PFSK-1 (cell line): ENCODE measurements around the gene TBC1D16.
A peak's percentile ranks its signal among the peaks of the same experiment; 100 is the strongest.

Experiments used
- FOXP2 ChIP-seq: optimal IDR thresholded peaks from 2 replicates; pipeline ENCODE3; 2011; ENCODE audit warnings: borderline replicate concordance, control low read depth, inconsistent platforms; ENCODE audit not compliant: insufficient read depth; ENCODE audit errors: extremely low read length, extremely low read depth
- POLR2AphosphoS5 ChIP-seq: IDR thresholded peaks from 2 replicates; pipeline ENCODE4 v1.6.1; 2012; ENCODE audit warnings: low read depth, mild to moderate bottlenecking, control low read depth, low read length, moderate library complexity
- SIN3A ChIP-seq: IDR thresholded peaks from 2 replicates; pipeline ENCODE4 v1.6.1; 2012; ENCODE audit warnings: mild to moderate bottlenecking, low read length, moderate library complexity, borderline replicate concordance; ENCODE audit not compliant: insufficient read depth
- TAF1 ChIP-seq: IDR thresholded peaks from 2 replicates; pipeline ENCODE4 v1.6.1; 2012; ENCODE audit warnings: low read length, control low read depth, borderline replicate concordance; ENCODE audit not compliant: insufficient read depth
- TF ChIP-seq, protein P1 (sequence below), 2 experiments: IDR thresholded peaks; 2 replicates each; pipeline versions ENCODE4 v1.6.1 to v1.8.0; 2011 to 2012; ENCODE audit warnings: low read depth in 2 of 2, low read length in 2 of 2, control low read depth in 1 of 2, inconsistent platforms in 1 of 2, mild to moderate bottlenecking in 1 of 2, moderate library complexity in 1 of 2; ENCODE audit not compliant: insufficient read depth in 1 of 2

Gene TBC1D16

DNA sequence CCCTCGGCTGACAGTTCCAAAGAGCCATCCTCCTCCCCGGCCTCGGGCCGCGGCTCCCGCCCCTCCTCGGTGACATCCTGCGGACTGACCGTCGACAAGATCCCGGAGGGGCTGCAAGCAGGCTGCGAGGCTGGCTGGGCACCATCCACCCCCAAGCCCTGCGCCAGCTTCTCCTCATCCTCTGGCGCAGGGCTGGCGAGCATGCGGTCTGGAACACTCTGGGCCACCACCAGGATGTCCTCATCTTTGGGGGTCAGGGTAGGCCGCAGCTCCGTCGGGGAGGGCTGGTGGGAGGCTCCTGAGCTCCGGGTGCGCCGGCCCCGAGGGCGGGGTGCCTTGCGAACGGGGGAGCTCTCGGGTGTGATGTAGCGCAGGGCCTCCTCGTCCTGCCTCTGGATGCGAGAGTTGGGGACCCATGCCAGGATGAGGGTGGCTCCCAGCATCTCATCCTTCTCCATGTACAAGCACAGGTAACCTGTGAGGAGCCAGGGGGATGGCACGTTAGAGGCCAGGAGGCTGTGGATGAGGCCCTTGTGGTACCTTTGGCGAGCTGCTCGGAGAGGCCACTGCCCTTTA lies 25.3 kb downstream of the TBC1D16 start:
- TF ChIP-seq TAF1 (no peak), FOXP2 (no peak), POLR2AphosphoS5 (no peak), SIN3A (no peak)
- TF ChIP-seq, protein P1, sequence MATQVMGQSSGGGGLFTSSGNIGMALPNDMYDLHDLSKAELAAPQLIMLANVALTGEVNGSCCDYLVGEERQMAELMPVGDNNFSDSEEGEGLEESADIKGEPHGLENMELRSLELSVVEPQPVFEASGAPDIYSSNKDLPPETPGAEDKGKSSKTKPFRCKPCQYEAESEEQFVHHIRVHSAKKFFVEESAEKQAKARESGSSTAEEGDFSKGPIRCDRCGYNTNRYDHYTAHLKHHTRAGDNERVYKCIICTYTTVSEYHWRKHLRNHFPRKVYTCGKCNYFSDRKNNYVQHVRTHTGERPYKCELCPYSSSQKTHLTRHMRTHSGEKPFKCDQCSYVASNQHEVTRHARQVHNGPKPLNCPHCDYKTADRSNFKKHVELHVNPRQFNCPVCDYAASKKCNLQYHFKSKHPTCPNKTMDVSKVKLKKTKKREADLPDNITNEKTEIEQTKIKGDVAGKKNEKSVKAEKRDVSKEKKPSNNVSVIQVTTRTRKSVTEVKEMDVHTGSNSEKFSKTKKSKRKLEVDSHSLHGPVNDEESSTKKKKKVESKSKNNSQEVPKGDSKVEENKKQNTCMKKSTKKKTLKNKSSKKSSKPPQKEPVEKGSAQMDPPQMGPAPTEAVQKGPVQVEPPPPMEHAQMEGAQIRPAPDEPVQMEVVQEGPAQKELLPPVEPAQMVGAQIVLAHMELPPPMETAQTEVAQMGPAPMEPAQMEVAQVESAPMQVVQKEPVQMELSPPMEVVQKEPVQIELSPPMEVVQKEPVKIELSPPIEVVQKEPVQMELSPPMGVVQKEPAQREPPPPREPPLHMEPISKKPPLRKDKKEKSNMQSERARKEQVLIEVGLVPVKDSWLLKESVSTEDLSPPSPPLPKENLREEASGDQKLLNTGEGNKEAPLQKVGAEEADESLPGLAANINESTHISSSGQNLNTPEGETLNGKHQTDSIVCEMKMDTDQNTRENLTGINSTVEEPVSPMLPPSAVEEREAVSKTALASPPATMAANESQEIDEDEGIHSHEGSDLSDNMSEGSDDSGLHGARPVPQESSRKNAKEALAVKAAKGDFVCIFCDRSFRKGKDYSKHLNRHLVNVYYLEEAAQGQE (IDR thresholded peaks at IDR 0.05; ENCODE audit: insufficient read depth in 1 of 2, low read depth in 2 of 2, low read length in 2 of 2): no peak

DNA sequence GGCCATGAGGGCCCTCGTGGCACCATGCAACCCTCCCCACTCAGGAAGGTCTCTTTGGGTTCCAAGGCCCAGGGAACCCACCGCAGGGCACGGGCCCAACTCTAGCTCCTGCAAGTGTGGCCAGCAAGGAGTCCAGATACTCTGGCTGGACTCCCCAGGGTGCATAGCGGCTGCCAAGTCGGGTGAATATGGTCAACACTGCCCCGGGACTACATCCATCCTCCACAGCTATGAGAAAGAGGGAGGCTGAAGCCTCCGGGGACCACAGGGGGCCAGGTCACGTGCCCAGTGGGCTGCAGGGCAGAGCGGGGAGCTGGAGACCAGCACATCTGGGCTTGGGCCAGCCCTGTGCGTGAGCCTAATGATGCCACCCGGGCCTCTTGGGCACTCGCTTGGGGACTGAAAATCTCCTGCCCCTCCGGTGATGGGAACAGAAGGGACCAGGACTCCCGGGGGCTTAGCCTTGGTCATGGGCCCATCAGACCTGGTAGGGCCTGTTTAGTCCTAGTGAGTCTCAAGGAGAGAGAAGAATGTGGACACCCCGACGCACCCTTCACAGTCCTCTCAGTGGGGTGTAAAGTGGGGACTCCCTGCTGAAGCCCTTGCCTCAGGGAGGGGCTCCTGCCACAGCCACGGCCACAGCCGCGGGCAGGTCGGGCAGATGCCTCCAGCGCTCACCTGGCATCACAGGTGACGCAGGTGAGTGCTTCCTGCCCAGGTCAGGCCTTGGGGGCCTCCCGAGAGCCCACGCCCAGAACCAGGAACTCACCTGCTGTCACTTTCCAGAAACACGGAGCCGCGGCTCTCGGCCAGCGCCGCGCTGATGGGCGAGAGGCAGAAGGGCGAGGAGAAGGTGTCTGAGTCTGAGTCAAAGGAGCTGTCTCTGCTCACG lies 26.0 kb downstream of the TBC1D16 start:
- TF ChIP-seq, protein P1 (IDR thresholded peaks at IDR 0.05; ENCODE audit: insufficient read depth in 1 of 2, low read depth in 2 of 2, low read length in 2 of 2): no peak

DNA sequence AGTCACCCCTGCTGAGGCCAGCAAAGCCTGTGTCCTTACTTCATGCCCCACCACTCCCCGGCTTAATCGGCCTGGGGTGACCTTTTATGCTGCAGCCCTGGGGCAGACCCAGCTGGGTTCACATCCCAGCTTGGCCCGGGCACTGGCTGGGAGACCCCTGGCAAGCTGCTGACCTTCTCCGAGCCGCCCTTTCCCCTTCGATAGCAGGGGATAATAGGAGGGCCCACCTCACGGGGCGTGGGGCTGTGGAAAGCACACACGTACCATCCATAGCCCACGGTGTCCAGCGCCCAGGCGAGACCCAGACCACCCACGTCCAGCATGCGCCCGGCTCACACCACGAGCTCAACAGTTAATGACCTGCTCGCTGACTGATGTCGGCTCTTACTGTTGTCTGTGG lies 26.8 kb downstream of the TBC1D16 start:
- TF ChIP-seq, protein P1 (IDR thresholded peaks at IDR 0.05; ENCODE audit: insufficient read depth in 1 of 2, low read depth in 2 of 2, low read length in 2 of 2): no peak
- TF ChIP-seq POLR2AphosphoS5: no peak
- no peak for TF ChIP-seq FOXP2
- TF ChIP-seq TAF1: no peak
- no peak for TF ChIP-seq SIN3A

DNA sequence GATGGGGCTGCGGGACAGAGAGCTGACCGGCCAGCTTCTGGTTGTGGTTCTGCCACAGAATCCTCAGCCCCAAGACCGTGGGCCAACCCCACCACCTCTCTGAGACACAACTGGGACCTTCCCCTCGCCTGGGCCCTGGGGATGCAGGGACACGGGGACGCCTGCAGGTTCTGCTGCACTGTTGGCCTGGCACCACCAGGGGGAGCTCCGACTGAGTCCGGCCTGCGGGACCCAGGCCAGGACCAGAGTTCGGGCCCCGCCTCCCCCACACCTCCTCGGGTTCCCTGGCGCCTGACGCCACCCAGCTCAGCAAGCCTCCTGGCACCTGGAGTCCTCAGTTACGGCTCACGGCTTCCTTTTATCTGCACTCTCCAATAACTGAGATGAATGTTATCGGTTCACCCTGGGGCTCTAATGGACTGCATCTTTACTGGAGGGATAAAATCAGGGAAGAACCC lies 27.3 kb downstream of the TBC1D16 start:
- TF ChIP-seq, protein P1 (IDR thresholded peaks at IDR 0.05; ENCODE audit: insufficient read depth in 1 of 2, low read depth in 2 of 2, low read length in 2 of 2): no peak
- no peak for TF ChIP-seq POLR2AphosphoS5
- peak; percentile 56 for TF ChIP-seq FOXP2
- no peak for TF ChIP-seq SIN3A
- TF ChIP-seq TAF1: no peak
